ENCODE measurements around the gene CDH13. TPM values are rescaled to one million over a fixed set of nuclear protein-coding genes. Genes with fewer than 3 reads are reported as not detected.

CDH13 gene
- total and polyA plus RNA-seq, 3 experiments from 2014 or later, result not detected

- no peaks in the 10 kb centered on the region for H3K4me1 ChIP-seq (ENCODE audit: insufficient read depth, low read length)
- POLR2A ChIA-PET, result no interaction called here
- Mint-ChIP-seq H3K36me3 (peaks cover 0 to 4% (median 0%) of the 10 kb centered on the region in 3 donors), H3K9me3 (peaks cover 6 to 19% (median 14%) of the 10 kb centered on the region in 5 donors), H3K27me3 (peaks cover 3 to 4% of the 10 kb centered on the region in 2 donors), H3K4me1 (no peaks in the 10 kb centered on the region), H3K27ac (no peak overlapping the region), H3K4me3 (no peak overlapping the region)
- H3K27me3 ChIP-seq (ENCODE audit: insufficient read depth, low read length, poor library complexity, severe bottlenecking), result no peaks in the 10 kb centered on the region
- CTCF ChIA-PET, result no interaction called here
- H3K27ac ChIP-seq (ENCODE audit: low read depth, low read length), result no peak overlapping the region
- H3K36me3 ChIP-seq (ENCODE audit: insufficient read depth, low read length), result no peaks in the 10 kb centered on the region
- DNase-seq, result no peak
- no peak overlapping the region for H3K4me3 ChIP-seq (ENCODE audit: low read length)
- no peaks in the 10 kb centered on the region for H3K9me3 ChIP-seq (ENCODE audit: low read length)
Observed at GRCh38 chr16:83737729-83738354, 1111.1 kb downstream of the CDH13 start.

- no peaks in the 10 kb centered on the region for H3K27me3 ChIP-seq (ENCODE audit: insufficient read depth, low read length, poor library complexity, severe bottlenecking)
- Mint-ChIP-seq H3K27ac (no peak overlapping the region), H3K4me1 (no peaks in the 10 kb centered on the region), H3K4me3 (no peak overlapping the region), H3K36me3 (peaks cover 0 to 2% (median 0%) of the 10 kb centered on the region in 3 donors), H3K27me3 (peaks cover 3 to 4% of the 10 kb centered on the region in 2 donors), H3K9me3 (peaks cover 3 to 14% (median 12%) of the 10 kb centered on the region in 5 donors)
- ChIA-PET CTCF (no interaction called here), POLR2A (no interaction called here)
- no peak overlapping the region for H3K4me3 ChIP-seq (ENCODE audit: low read length)
- H3K9me3 ChIP-seq (ENCODE audit: low read length), result no peaks in the 10 kb centered on the region
- H3K4me1 ChIP-seq (ENCODE audit: insufficient read depth, low read length), result no peaks in the 10 kb centered on the region
- no peak overlapping the region for H3K27ac ChIP-seq (ENCODE audit: low read depth, low read length)
- no peaks in the 10 kb centered on the region for H3K36me3 ChIP-seq (ENCODE audit: insufficient read depth, low read length)
- no peak for DNase-seq
Observed at GRCh38 chr16:83738923-83739503, 1112.2 kb downstream of the CDH13 start.

- Mint-ChIP-seq H3K4me3 (no peak overlapping the region), H3K27me3 (peaks cover 7 to 10% of the 10 kb centered on the region in 2 donors), H3K9me3 (no peaks in the 10 kb centered on the region), H3K4me1 (no peaks in the 10 kb centered on the region), H3K36me3 (no peaks in the 10 kb centered on the region), H3K27ac (no peak overlapping the region)
- H3K4me1 ChIP-seq (ENCODE audit: insufficient read depth, low read length), result no peaks in the 10 kb centered on the region
- H3K36me3 ChIP-seq (ENCODE audit: insufficient read depth, low read length), result no peaks in the 10 kb centered on the region
- no peak for DNase-seq
- no peaks in the 10 kb centered on the region for H3K27me3 ChIP-seq (ENCODE audit: insufficient read depth, low read length, poor library complexity, severe bottlenecking)
- POLR2A ChIA-PET, result no interaction called here
- no peak overlapping the region for H3K27ac ChIP-seq (ENCODE audit: low read depth, low read length)
- no peaks in the 10 kb centered on the region for H3K9me3 ChIP-seq (ENCODE audit: low read length)
- H3K4me3 ChIP-seq (ENCODE audit: low read length), result no peak overlapping the region
- CTCF ChIA-PET, result no interaction called here
Observed at GRCh38 chr16:83742124-83742899, 1115.5 kb downstream of the CDH13 start.

- H3K4me3 ChIP-seq (ENCODE audit: low read length), result no peak overlapping the region
- Mint-ChIP-seq H3K4me3 (no peak overlapping the region), H3K27me3 (peaks cover 10 to 11% of the 10 kb centered on the region in 2 donors), H3K4me1 (no peaks in the 10 kb centered on the region), H3K9me3 (no peaks in the 10 kb centered on the region), H3K36me3 (no peaks in the 10 kb centered on the region), H3K27ac (no peak overlapping the region)
- no peak for DNase-seq
- ChIA-PET CTCF (no interaction called here), POLR2A (no interaction called here)
- no peaks in the 10 kb centered on the region for H3K9me3 ChIP-seq (ENCODE audit: low read length)
- H3K4me1 ChIP-seq (ENCODE audit: insufficient read depth, low read length), result no peaks in the 10 kb centered on the region
- H3K27me3 ChIP-seq (ENCODE audit: insufficient read depth, low read length, poor library complexity, severe bottlenecking), result no peaks in the 10 kb centered on the region
- H3K27ac ChIP-seq (ENCODE audit: low read depth, low read length), result no peak overlapping the region
- H3K36me3 ChIP-seq (ENCODE audit: insufficient read depth, low read length), result no peaks in the 10 kb centered on the region
Observed at GRCh38 chr16:83743241-83743640, 1116.5 kb downstream of the CDH13 start.

GRCh38 chr16:83743720-83744119, 1117.0 kb downstream of the CDH13 start:
- ChIA-PET CTCF (no interaction called here), POLR2A (no interaction called here)
- Histone ChIP-seq H3K27me3 (ENCODE audit: insufficient read depth, low read length, poor library complexity, severe bottlenecking) (no peaks in the 10 kb centered on the region), H3K27ac (ENCODE audit: low read depth, low read length) (no peak overlapping the region), H3K36me3 (ENCODE audit: insufficient read depth, low read length) (no peaks in the 10 kb centered on the region), H3K9me3 (ENCODE audit: low read length) (no peaks in the 10 kb centered on the region), H3K4me1 (ENCODE audit: insufficient read depth, low read length) (no peaks in the 10 kb centered on the region), H3K4me3 (ENCODE audit: low read length) (no peak overlapping the region)
- no peak overlapping the region for H3K4me3 Mint-ChIP-seq
- H3K27me3 Mint-ChIP-seq, result peaks cover 11 to 12% of the 10 kb centered on the region in 2 donors
- H3K9me3 Mint-ChIP-seq, result no peaks in the 10 kb centered on the region
- peak overlapping the region in 1 of 8 donors; percentile 70 for H3K27ac Mint-ChIP-seq
- no peak for DNase-seq
- H3K36me3 Mint-ChIP-seq, result no peaks in the 10 kb centered on the region
- H3K4me1 Mint-ChIP-seq, result no peaks in the 10 kb centered on the region

- no peak for DNase-seq
- H3K27me3 ChIP-seq (ENCODE audit: insufficient read depth, low read length, poor library complexity, severe bottlenecking), result no peaks in the 10 kb centered on the region
- Mint-ChIP-seq H3K27ac (no peak overlapping the region), H3K4me1 (no peaks in the 10 kb centered on the region), H3K36me3 (no peaks in the 10 kb centered on the region), H3K9me3 (no peaks in the 10 kb centered on the region), H3K27me3 (peaks cover 11 to 20% of the 10 kb centered on the region in 2 donors), H3K4me3 (no peak overlapping the region)
- H3K27ac ChIP-seq (ENCODE audit: low read depth, low read length), result no peak overlapping the region
- ChIA-PET CTCF (no interaction called here), POLR2A (no interaction called here)
- no peak overlapping the region for H3K4me3 ChIP-seq (ENCODE audit: low read length)
- H3K36me3 ChIP-seq (ENCODE audit: insufficient read depth, low read length), result no peaks in the 10 kb centered on the region
- H3K4me1 ChIP-seq (ENCODE audit: insufficient read depth, low read length), result no peaks in the 10 kb centered on the region
- no peaks in the 10 kb centered on the region for H3K9me3 ChIP-seq (ENCODE audit: low read length)
Observed at GRCh38 chr16:83744441-83744981, 1117.7 kb downstream of the CDH13 start.

- no peak overlapping the region for H3K27ac ChIP-seq (ENCODE audit: low read depth, low read length)
- Mint-ChIP-seq H3K27me3 (peaks cover 19 to 24% of the 10 kb centered on the region in 2 donors), H3K9me3 (no peaks in the 10 kb centered on the region), H3K4me1 (no peaks in the 10 kb centered on the region), H3K27ac (no peak overlapping the region), H3K4me3 (no peak overlapping the region), H3K36me3 (no peaks in the 10 kb centered on the region)
- H3K36me3 ChIP-seq (ENCODE audit: insufficient read depth, low read length), result no peaks in the 10 kb centered on the region
- no peaks in the 10 kb centered on the region for H3K4me1 ChIP-seq (ENCODE audit: insufficient read depth, low read length)
- CTCF ChIA-PET, result no interaction called here
- no peak for DNase-seq
- no peaks in the 10 kb centered on the region for H3K9me3 ChIP-seq (ENCODE audit: low read length)
- POLR2A ChIA-PET, result no interaction called here
- H3K4me3 ChIP-seq (ENCODE audit: low read length), result no peak overlapping the region
- H3K27me3 ChIP-seq (ENCODE audit: insufficient read depth, low read length, poor library complexity, severe bottlenecking), result no peaks in the 10 kb centered on the region
Observed at GRCh38 chr16:83746611-83747010, 1119.8 kb downstream of the CDH13 start.

GRCh38 chr16:83747936-83748335, 1121.2 kb downstream of the CDH13 start:
- no peaks in the 10 kb centered on the region for H3K4me1 Mint-ChIP-seq
- POLR2A ChIA-PET, result no interaction called here
- DNase-seq, result no peak
- H3K27me3 ChIP-seq (ENCODE audit: insufficient read depth, low read length, poor library complexity, severe bottlenecking), result no peaks in the 10 kb centered on the region
- no peak overlapping the region for H3K27ac Mint-ChIP-seq
- H3K4me3 ChIP-seq (ENCODE audit: low read length), result no peak overlapping the region
- H3K9me3 ChIP-seq (ENCODE audit: low read length), result no peaks in the 10 kb centered on the region
- H3K27ac ChIP-seq (ENCODE audit: low read depth, low read length), result no peak overlapping the region
- no peaks in the 10 kb centered on the region for H3K36me3 ChIP-seq (ENCODE audit: insufficient read depth, low read length)
- no peak overlapping the region for H3K4me3 Mint-ChIP-seq
- peaks cover 18 to 34% of the 10 kb centered on the region in 2 donors for H3K27me3 Mint-ChIP-seq
- H3K4me1 ChIP-seq (ENCODE audit: insufficient read depth, low read length), result no peaks in the 10 kb centered on the region
- no peaks in the 10 kb centered on the region for H3K9me3 Mint-ChIP-seq
- H3K36me3 Mint-ChIP-seq, result no peaks in the 10 kb centered on the region
- CTCF ChIA-PET, result no interaction called here
